K562 (cell line): Measurements from ENCODE around the gene HOXB4. TPM values are rescaled to one million over a fixed set of nuclear protein-coding genes. Genes with fewer than 3 reads are reported as not detected.
A peak's percentile ranks its signal among the peaks of the same experiment; 100 is the strongest.

ENCODE experiments used
- CREB3L1 ChIP-seq: fragments of 450-650 bp; IDR thresholded peaks from 2 replicates; pipeline ENCODE4 v1.6.1; 2014; ENCODE audit warnings: low read depth, mild to moderate bottlenecking, moderate library complexity, borderline replicate concordance
- FOS ChIP-seq: IDR thresholded peaks from 3 replicates; pipeline ENCODE4 v1.6.1; 2011; ENCODE audit not compliant: insufficient read length; ENCODE audit errors: extremely low read depth
- IFI16 ChIP-seq: fragments of 250-450 bp; sonication (Bioruptor Pico); IDR thresholded peaks from 2 replicates; pipeline ENCODE4 v2.1.2; 2022; ENCODE audit warnings: mild to moderate bottlenecking, inconsistent platforms
- LEF1 ChIP-seq: fragments of 450-650 bp; IDR thresholded peaks from 2 replicates; pipeline ENCODE4 v1.6.1; 2016; ENCODE audit warnings: mild to moderate bottlenecking
- MYNN ChIP-seq, 2 experiments: sonication (generic); formaldehyde crosslinking in 1 of 2; IDR thresholded peaks; 2 replicates each; pipeline versions ENCODE4 v1.5.0 to v1.6.1; 2016 to 2020; ENCODE audit warnings: antibody characterized with exemption in 1 of 2, missing genetic modification reagents in 1 of 2
- POLR2AphosphoS5 ChIP-seq: IDR thresholded peaks from 2 replicates; pipeline ENCODE4 v1.6.1; 2011; ENCODE audit warnings: mild to moderate bottlenecking, low read depth, low read length, moderate library complexity; ENCODE audit not compliant: control insufficient read depth, insufficient read depth
- SRSF3 ChIP-seq: fragments of 200-400 bp; formaldehyde crosslinking; IDR thresholded peaks from 2 replicates; pipeline ENCODE4 v1.6.1; 2016; ENCODE audit warnings: mild to moderate bottlenecking, low read length, moderate library complexity; ENCODE audit not compliant: insufficient read depth
- ZNF592 ChIP-seq: fragments of 450-650 bp; IDR thresholded peaks from 2 replicates; pipeline ENCODE4 v1.6.1; 2017; ENCODE audit warnings: antibody characterized with exemption, mild to moderate bottlenecking
- polyA plus RNA-seq, 8 experiments: library from polyadenylated mRNA; depleted of rRNA in 4 of 8; stranded (reverse) in 5 of 8; unstranded in 3 of 8; fragments of >200 nt; fragmentation: Nextera tagmentation in 2 of 8; fragmentation: Illumina TruSeq in 1 of 8; extraction: Ambion mirVana in 2 of 8; extraction: Trizol in 1 of 8; gene quantifications; 2 replicates each; pipeline versions ENCODE4 v1.2.1 to v1.2.3, GENCODE V29; 2011 to 2014; ENCODE audit warnings: inconsistent platforms in 1 of 8, missing spikeins in 1 of 8
- total RNA-seq, 7 experiments: library from RNA; depleted of rRNA in 6 of 7; stranded (reverse); fragments of >200 nt in 6 of 7; fragmentation: Illumina TruSeq in 2 of 7; extraction: Trizol in 2 of 7; gene quantifications; 2 replicates each; pipeline versions ENCODE4 v1.2.1 to v1.2.3, GENCODE V29; 2011 to 2021; ENCODE audit warnings: low replicate concordance in 1 of 7

The HOXB4 gene
- total and polyA plus RNA-seq, 9 of the 15 experiments (the other 6 are each of a cell fraction or from before 2014, with no cell fraction given) = 1.6 to 34.9 (median 14.9) TPM

GRCh38 chr17:48542114-48542656, 36.0 kb downstream of the HOXB4 start (continued):
- 0 out of 2 replicates have a peak, but pooled peaks have one; percentile 42 for TF ChIP-seq ZNF592
- TF ChIP-seq LEF1 = no peak
- TF ChIP-seq SRSF3 = peak; percentile 81; the same call in 1 of the 2 replicates
- no peak for TF ChIP-seq MYNN (IDR thresholded peaks at IDR 0.05)
- TF ChIP-seq MYNN (CRISPR knock-in tag; IDR thresholded peaks at IDR 0.05) = no peak
- TF ChIP-seq FOS = no peak
- no peak for TF ChIP-seq IFI16 (CRISPR knock-in tag)
- TF ChIP-seq CREB3L1 = no peak
- peak; percentile 21; the same call in 1 of the 2 replicates for TF ChIP-seq POLR2AphosphoS5
